HepG2 (cell line): ENCODE measurements around the gene TMCC2. TPM values are rescaled to one million over a fixed set of nuclear protein-coding genes. Genes with fewer than 3 reads are reported as not detected.

Experiments
- GABPB1 ChIP-seq: IDR thresholded peaks from 2 replicates; pipeline ENCODE4 v1.6.1; 2016; ENCODE audit warnings: mild to moderate bottlenecking, missing genetic modification reagents, moderate library complexity, missing compliant biosample characterization
- GFI1 ChIP-seq: sonication (generic); formaldehyde crosslinking; IDR thresholded peaks from 2 replicates; pipeline ENCODE4 v1.5.0; 2020; ENCODE audit warnings: missing genetic modification reagents, mild to moderate bottlenecking, borderline replicate concordance
- HBP1 ChIP-seq: IDR thresholded peaks from 2 replicates; pipeline ENCODE4 v1.6.1; 2016; ENCODE audit warnings: low read depth, control low read depth
- HHEX ChIP-seq: IDR thresholded peaks from 2 replicates; pipeline ENCODE4 v1.6.1; 2016; ENCODE audit warnings: control low read depth
- IRF9 ChIP-seq: sonication (generic); formaldehyde crosslinking; IDR thresholded peaks from 2 replicates; pipeline ENCODE4 v1.8.0; 2022; ENCODE audit warnings: missing genetic modification reagents, mild to moderate bottlenecking, borderline replicate concordance
- KLF12 ChIP-seq: sonication (generic); formaldehyde crosslinking; IDR thresholded peaks from 2 replicates; pipeline ENCODE4 v1.4.0; 2020; ENCODE audit warnings: missing genetic modification reagents, borderline replicate concordance
- NR1H2 ChIP-seq: sonication (generic); formaldehyde crosslinking; IDR thresholded peaks from 2 replicates; pipeline ENCODE4 v1.8.1; 2022; ENCODE audit warnings: low read depth, missing genetic modification reagents, borderline replicate concordance
- SRSF1 ChIP-seq: fragments of 200-400 bp; formaldehyde crosslinking; optimal IDR thresholded peaks from 2 replicates; pipeline ENCODE3; 2017; ENCODE audit warnings: mild to moderate bottlenecking, low read depth, low read length, moderate library complexity
- ZBTB38 ChIP-seq: sonication (generic); formaldehyde crosslinking; IDR thresholded peaks from 2 replicates; pipeline ENCODE4 v1.5.1; 2020; ENCODE audit warnings: mild to moderate bottlenecking, missing genetic modification reagents
- ZFP82 ChIP-seq: sonication (generic); formaldehyde crosslinking; IDR thresholded peaks from 2 replicates; pipeline ENCODE4 v1.5.1; 2020; ENCODE audit warnings: mild to moderate bottlenecking, missing genetic modification reagents, borderline replicate concordance
- ZNF446 ChIP-seq: sonication (generic); formaldehyde crosslinking; IDR thresholded peaks from 2 replicates; pipeline ENCODE4 v1.5.0; 2020; ENCODE audit warnings: mild to moderate bottlenecking, missing genetic modification reagents
- ZNF563 ChIP-seq: sonication (generic); formaldehyde crosslinking; IDR thresholded peaks from 2 replicates; pipeline ENCODE4 v1.8.0; 2022; ENCODE audit warnings: mild to moderate bottlenecking, moderate library complexity, missing genetic modification reagents
- ZNF83 ChIP-seq: sonication (generic); formaldehyde crosslinking; IDR thresholded peaks from 2 replicates; pipeline ENCODE4 v1.4.0; 2020; ENCODE audit warnings: missing genetic modification reagents, mild to moderate bottlenecking, borderline replicate concordance
- polyA plus RNA-seq, 8 experiments: library from polyadenylated mRNA; depleted of rRNA in 3 of 8; stranded (reverse) in 7 of 8; unstranded in 1 of 8; fragments of >200 nt; fragmentation: Illumina TruSeq in 4 of 8; extraction: Trizol in 4 of 8; gene quantifications; 2 replicates each; pipeline versions ENCODE4 v1.2.1 to v1.2.3, GENCODE V29; 2011 to 2016; ENCODE audit warnings: low read depth in 4 of 8, missing spikeins in 1 of 8, mixed read lengths in 1 of 8; ENCODE audit not compliant: insufficient read depth in 1 of 8
- total RNA-seq, 5 experiments: library from RNA; depleted of rRNA; stranded (reverse); fragments of >200 nt; fragmentation: Illumina TruSeq; extraction: Trizol; gene quantifications; 2 replicates each; pipeline ENCODE4 v1.2.3, GENCODE V29; 2016; ENCODE audit warnings: low read depth in 1 of 5
- TF ChIP-seq, protein P1 (sequence below): sonication (generic); formaldehyde crosslinking; IDR thresholded peaks from 2 replicates; pipeline ENCODE4 v1.4.0; 2020; ENCODE audit warnings: mild to moderate bottlenecking, missing genetic modification reagents, borderline replicate concordance
- TF ChIP-seq, protein P2 (sequence below): sonication (generic); formaldehyde crosslinking; IDR thresholded peaks from 2 replicates; pipeline ENCODE4 v1.5.1; 2020; ENCODE audit warnings: missing genetic modification reagents, mild to moderate bottlenecking, borderline replicate concordance

Gene TMCC2
- total and polyA plus RNA-seq, 2 of the 13 experiments (the other 11 are each of a cell fraction or from before 2014, with no cell fraction given): 0.12 to 0.24 TPM

DNA sequence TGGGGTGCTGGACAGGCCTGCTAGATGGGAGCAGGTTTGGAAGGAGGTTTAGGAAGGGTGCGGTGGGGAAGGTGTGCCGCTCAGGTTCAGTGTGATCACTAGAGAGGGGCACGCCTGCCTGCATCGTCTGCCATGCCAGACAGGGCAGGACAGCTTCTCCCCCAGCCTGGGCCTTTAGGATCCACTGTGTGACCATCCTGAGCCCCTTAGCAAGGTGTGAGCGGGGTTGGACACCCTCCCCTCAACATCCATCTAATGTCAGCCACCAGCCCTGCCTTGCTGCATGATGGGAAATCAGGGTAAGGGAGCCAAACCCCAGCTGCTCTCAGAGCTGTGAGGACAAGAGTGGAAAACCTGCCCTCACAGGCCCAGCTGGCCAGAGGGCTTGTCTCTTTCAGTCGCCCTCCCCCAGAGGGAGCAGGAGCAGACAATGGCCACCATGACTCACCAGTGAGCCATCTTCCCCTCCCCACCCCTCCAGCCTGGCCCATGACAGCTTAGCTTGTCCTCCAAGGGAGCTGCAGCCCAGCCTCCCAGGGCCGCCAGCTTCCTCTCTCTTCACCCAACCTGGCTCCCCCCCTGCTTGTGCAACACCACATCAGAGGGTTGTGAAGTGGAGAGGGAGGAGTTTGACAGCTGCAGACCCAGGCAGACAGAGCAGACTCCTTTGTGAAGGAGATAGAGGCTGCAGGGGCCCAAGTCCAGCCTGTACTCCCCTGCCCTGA lies 56.8 kb downstream of the TMCC2 start (continued):
- TF ChIP-seq GABPB1 (CRISPR knock-in tag): peak; percentile 54; the same call in 1 of the 2 replicates
- TF ChIP-seq HBP1 (CRISPR knock-in tag): no peak
- TF ChIP-seq ZFP82: no peak
- no peak; the same call in 1 of the 2 replicates for TF ChIP-seq IRF9 (CRISPR knock-in tag)
- TF ChIP-seq ZNF563: 0 out of 2 replicates have a peak, but pooled peaks have one; percentile 44
- no peak for TF ChIP-seq ZNF83 (CRISPR knock-in tag)
- TF ChIP-seq, protein P1, sequence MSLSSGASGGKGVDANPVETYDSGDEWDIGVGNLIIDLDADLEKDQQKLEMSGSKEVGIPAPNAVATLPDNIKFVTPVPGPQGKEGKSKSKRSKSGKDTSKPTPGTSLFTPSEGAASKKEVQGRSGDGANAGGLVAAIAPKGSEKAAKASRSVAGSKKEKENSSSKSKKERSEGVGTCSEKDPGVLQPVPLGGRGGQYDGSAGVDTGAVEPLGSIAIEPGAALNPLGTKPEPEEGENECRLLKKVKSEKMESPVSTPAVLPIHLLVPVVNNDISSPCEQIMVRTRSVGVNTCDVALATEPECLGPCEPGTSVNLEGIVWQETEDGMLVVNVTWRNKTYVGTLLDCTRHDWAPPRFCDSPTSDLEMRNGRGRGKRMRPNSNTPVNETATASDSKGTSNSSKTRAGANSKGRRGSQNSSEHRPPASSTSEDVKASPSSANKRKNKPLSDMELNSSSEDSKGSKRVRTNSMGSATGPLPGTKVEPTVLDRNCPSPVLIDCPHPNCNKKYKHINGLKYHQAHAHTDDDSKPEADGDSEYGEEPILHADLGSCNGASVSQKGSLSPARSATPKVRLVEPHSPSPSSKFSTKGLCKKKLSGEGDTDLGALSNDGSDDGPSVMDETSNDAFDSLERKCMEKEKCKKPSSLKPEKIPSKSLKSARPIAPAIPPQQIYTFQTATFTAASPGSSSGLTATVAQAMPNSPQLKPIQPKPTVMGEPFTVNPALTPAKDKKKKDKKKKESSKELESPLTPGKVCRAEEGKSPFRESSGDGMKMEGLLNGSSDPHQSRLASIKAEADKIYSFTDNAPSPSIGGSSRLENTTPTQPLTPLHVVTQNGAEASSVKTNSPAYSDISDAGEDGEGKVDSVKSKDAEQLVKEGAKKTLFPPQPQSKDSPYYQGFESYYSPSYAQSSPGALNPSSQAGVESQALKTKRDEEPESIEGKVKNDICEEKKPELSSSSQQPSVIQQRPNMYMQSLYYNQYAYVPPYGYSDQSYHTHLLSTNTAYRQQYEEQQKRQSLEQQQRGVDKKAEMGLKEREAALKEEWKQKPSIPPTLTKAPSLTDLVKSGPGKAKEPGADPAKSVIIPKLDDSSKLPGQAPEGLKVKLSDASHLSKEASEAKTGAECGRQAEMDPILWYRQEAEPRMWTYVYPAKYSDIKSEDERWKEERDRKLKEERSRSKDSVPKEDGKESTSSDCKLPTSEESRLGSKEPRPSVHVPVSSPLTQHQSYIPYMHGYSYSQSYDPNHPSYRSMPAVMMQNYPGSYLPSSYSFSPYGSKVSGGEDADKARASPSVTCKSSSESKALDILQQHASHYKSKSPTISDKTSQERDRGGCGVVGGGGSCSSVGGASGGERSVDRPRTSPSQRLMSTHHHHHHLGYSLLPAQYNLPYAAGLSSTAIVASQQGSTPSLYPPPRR (CRISPR knock-in tag): peak; percentile 81; the same call in 1 of the 2 replicates
- TF ChIP-seq SRSF1: no peak
- TF ChIP-seq KLF12: no peak
- TF ChIP-seq GFI1 (CRISPR knock-in tag): peak; percentile 53; the same call in 1 of the 2 replicates
- TF ChIP-seq HHEX (CRISPR knock-in tag): no peak
- TF ChIP-seq NR1H2 (CRISPR knock-in tag): no peak
- TF ChIP-seq ZNF446 (CRISPR knock-in tag): no peak
- TF ChIP-seq, protein P2, sequence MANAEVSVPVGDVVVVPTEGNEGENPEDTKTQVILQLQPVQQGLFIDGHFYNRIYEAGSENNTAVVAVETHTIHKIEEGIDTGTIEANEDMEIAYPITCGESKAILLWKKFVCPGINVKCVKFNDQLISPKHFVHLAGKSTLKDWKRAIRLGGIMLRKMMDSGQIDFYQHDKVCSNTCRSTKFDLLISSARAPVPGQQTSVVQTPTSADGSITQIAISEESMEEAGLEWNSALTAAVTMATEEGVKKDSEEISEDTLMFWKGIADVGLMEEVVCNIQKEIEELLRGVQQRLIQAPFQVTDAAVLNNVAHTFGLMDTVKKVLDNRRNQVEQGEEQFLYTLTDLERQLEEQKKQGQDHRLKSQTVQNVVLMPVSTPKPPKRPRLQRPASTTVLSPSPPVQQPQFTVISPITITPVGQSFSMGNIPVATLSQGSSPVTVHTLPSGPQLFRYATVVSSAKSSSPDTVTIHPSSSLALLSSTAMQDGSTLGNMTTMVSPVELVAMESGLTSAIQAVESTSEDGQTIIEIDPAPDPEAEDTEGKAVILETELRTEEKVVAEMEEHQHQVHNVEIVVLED: no peak; the same call in 1 of the 2 replicates
- 0 out of 2 replicates have a peak, but pooled peaks have one; percentile 39 for TF ChIP-seq ZBTB38
